ENCODE data around the gene DMAC2. TPM values are rescaled to one million over a fixed set of nuclear protein-coding genes. Genes with fewer than 3 reads are reported as not detected.

Gene DMAC2
- total RNA-seq, 6 experiments from 2014 or later, result 18.9 to 30.5 (median 22.5) TPM

DNA sequence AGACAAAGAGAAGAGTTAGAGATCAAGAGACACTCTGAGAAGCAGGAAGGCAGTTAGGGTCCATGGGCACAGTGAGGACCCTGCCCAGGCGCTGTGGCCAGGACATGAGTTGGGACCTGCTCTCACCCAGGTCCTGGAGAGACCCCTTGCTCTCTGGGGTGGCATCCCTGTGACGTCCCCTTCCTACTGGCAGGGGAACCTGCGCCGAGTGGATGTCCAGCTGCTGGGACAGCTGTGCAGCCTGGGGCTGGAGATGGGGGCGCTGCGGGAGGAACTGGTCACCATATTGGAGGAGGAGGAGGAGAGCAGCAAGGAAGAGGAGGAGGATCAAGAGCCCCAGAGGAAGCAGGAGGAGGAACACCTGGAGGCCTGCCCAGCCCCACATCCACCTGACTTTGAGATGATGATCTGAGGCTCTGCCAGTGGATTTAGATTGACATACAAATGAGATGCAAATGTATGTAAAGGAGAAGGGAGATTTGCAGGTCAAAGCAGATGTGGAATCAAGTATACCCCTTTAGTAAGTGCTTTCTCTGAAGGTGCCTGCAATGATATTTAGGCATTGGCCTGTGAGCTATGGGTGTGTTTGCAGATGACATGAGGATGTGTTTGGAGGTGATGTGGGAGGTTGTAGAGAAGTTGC is 4.2 kb upstream of the DMAC2 start:
- DNase-seq (peak in 2 of 3 donors; percentile 40 to 42), ATAC-seq (no peak)
- Histone ChIP-seq H3K27me3 (no peaks in the 10 kb centered on the region), H3K4me1 (peaks cover 0 to 4% (median 2%) of the 10 kb centered on the region in 4 donors), H3K36me3 (no peaks in the 10 kb centered on the region), H3K27ac (no peak overlapping the region), H3K4me3 (no peak overlapping the region), H3K9me3 (no peaks in the 10 kb centered on the region)
- TF ChIP-seq, protein P1, sequence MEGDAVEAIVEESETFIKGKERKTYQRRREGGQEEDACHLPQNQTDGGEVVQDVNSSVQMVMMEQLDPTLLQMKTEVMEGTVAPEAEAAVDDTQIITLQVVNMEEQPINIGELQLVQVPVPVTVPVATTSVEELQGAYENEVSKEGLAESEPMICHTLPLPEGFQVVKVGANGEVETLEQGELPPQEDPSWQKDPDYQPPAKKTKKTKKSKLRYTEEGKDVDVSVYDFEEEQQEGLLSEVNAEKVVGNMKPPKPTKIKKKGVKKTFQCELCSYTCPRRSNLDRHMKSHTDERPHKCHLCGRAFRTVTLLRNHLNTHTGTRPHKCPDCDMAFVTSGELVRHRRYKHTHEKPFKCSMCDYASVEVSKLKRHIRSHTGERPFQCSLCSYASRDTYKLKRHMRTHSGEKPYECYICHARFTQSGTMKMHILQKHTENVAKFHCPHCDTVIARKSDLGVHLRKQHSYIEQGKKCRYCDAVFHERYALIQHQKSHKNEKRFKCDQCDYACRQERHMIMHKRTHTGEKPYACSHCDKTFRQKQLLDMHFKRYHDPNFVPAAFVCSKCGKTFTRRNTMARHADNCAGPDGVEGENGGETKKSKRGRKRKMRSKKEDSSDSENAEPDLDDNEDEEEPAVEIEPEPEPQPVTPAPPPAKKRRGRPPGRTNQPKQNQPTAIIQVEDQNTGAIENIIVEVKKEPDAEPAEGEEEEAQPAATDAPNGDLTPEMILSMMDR (IDR thresholded peaks at IDR 0.05), result no peak
- no peak for TF ChIP-seq POLR2A (IDR thresholded peaks at IDR 0.05)
- 40% methylated on average over 1 of the region's 6 CpGs for WGBS (ENCODE audit: insufficient coverage, low coverage, low lambda C conversion rate, missing lambda C conversion rate)
- intact Hi-C loops (cut with DNase I), result no loop called here

DNA sequence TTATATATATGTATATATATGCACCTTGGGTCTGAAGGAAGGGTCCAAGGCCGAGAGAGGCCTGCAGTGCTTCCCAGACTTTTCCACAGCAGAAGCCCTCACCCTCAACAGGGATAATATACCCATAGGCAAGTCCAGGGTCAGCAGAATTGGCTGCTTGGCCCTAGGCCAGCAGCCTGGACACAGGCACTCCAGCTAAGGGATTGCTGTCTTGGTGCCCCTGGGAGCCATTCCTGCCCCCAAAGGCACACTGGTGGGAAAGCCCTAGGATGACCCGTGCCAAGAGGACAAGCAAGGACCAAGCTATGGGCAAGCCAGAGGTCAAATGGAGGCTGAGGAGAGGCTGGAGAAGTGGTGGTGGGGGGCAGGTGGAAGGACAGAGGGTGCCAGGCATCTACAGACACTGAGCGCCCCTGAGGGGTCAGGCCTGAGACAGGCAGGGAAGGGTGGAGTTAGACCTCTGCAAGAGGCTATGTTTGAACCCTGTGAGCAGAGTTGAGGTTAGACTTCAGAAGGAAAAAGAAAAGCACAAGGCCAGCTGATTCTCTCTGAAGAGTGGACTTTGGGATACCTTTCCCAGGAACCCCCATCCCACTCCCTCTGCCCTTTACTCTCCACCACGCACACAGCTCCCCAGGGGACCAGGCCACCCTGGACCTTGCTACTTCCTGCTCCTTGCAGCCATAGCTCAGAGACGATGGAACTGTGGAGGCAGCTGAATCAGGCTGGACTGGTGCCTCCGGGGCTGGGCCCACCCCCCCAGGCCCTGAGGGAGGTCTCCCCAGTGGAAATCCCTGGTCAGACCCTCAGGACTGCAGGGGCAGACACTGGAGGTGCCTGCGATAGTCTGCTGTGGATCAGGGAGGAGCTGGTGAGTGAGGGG is 3.0 kb upstream of the DMAC2 start, which contains the start of gene ERICH4:
TSS of gene ERICH4 (plus strand) at position 684 of the 883 bp plus-strand sequence. CDS start at position 698, 14 bp downstream.
- 55% methylated on average over 6 of the region's 7 CpGs for WGBS (ENCODE audit: insufficient coverage, low coverage, low lambda C conversion rate, missing lambda C conversion rate)
- Histone ChIP-seq H3K27me3 (no peaks in the 10 kb centered on the region), H3K4me3 (no peak within 1 kb of the TSS), H3K27ac (no peak within 1 kb of the TSS), H3K9me3 (no peaks in the 10 kb centered on the region), H3K36me3 (no peaks in the 10 kb centered on the region), H3K4me1 (peaks cover 0 to 8% (median 3%) of the 10 kb centered on the region in 4 donors)
- intact Hi-C loops (cut with DNase I), result no loop called here
- DNase-seq (peak in 2 of 3 donors; percentile 39 to 42), ATAC-seq (no peak)
- no peak for TF ChIP-seq POLR2A (IDR thresholded peaks at IDR 0.05)

DNA sequence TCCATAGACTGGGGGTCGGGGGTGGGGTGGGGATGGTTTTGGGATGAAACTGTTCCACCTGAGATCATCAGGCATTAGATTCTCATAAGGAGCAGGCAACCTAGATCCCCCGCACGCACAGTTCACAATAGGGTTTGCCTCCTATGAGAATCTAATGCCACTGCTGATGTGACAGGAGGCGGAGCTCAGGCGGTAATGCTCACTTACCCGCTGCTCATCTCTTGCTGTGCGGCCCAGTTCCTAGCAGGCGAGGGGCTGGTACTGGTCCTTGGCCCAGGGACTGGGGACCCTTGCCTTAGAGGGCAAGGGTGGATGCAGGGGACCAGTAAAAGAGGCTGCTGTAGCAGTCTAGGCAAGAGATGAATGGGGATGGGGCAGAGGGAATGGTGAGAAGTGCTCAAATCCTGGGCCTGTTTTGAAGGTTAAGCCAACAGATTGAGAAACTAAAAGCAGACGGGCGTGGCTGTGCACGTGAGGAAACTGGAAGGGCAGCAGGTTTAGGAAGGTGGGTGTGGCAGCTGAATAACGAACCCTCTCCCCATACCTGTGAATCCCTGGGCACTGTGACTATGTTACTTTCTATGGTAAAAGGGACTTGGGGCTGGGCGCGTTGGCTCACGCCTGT is 1.7 kb upstream of the DMAC2 start:
- H3K27me3 ChIP-seq, result no peaks in the 10 kb centered on the region
- H3K4me3 ChIP-seq, result no peak overlapping the region
- DNase-seq, result peak in 2 of 3 donors; percentile 33 to 41
- no peak for ATAC-seq
- H3K4me1 ChIP-seq, result peaks cover 0 to 8% (median 3%) of the 10 kb centered on the region in 4 donors
- TF ChIP-seq, protein P1 (IDR thresholded peaks at IDR 0.05), result no peak
- no peak for TF ChIP-seq POLR2A (IDR thresholded peaks at IDR 0.05)
- no peaks in the 10 kb centered on the region for H3K36me3 ChIP-seq
- intact Hi-C loops (cut with DNase I), result no loop called here
- H3K9me3 ChIP-seq, result no peaks in the 10 kb centered on the region
- H3K27ac ChIP-seq, result no peak overlapping the region
- 80% methylated on average over 4 of the region's 15 CpGs for WGBS (ENCODE audit: insufficient coverage, low coverage, low lambda C conversion rate, missing lambda C conversion rate)

DNA sequence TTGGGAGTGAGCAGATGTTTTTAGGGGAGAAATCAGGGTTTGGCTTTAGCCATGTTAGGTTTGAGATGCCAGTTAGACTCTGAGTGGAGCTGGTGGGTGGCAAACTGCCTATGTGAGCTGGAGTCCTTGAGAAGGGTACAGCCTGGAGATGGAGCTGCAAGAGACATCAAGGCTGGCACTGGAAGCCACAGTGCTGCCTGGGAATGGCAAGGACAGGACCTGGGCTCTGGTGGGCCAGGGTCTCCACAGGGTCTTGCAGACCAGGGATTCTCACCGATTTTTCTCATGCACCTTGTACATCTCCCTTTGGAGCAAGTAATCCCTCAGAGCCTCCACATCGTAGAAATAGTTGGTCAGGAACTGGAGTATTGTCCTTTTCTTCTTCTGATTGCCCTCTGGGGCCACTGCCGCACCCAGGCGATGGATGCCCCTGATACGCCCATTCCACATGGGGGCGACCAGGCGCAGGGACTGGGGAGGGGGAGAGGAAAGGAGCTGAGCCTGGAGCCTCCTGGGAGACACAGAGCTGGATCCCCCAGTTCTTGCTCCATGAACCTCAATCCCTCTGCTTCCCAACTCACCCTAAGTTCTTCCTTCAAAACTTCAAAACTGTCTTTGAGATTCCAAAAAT is 1.7 kb downstream of the DMAC2 start:
- no peak for ATAC-seq
- DNase-seq, result peak in 2 of 3 donors; percentile 39 to 44
- Histone ChIP-seq H3K27me3 (no peaks in the 10 kb centered on the region), H3K36me3 (no peaks in the 10 kb centered on the region), H3K4me3 (no peak overlapping the region), H3K4me1 (peaks cover 0 to 8% (median 3%) of the 10 kb centered on the region in 4 donors), H3K9me3 (no peaks in the 10 kb centered on the region), H3K27ac (no peak overlapping the region)
- 100% methylated on average over 2 of the region's 7 CpGs for WGBS (ENCODE audit: insufficient coverage, low coverage, low lambda C conversion rate, missing lambda C conversion rate)
- intact Hi-C loops (cut with DNase I), result no loop called here
- TF ChIP-seq POLR2A (IDR thresholded peaks at IDR 0.05), result no peak
- TF ChIP-seq, protein P1 (IDR thresholded peaks at IDR 0.05), result no peak

Measured in right lobe of liver (tissue), 6 donors.